Neural progenitor cell (in vitro differentiated cells): ENCODE data around the gene GLS. TPM values are rescaled to one million over a fixed set of nuclear protein-coding genes. Genes with fewer than 3 reads are reported as not detected.

Experiments
- DNase-seq: peaks from one replicate; pipeline ENCODE4 v3.0.0-alpha.2; 2016; ENCODE audit warnings: low spot score
- H2AFZ ChIP-seq: fragments of 200-600 bp; sonication (generic); replicated peaks from 2 replicates; pipeline ENCODE4 v1.6.1; 2016; ENCODE audit warnings: antibody characterized with exemption
- H3F3A ChIP-seq: fragments of 200-600 bp; sonication (generic); 2 replicates; pipeline ENCODE4 v1.6.1; 2016; ENCODE audit warnings: antibody characterized with exemption, low read depth
- H3K27ac ChIP-seq: fragments of 200-600 bp; sonication (generic); 2 replicates; pipeline ENCODE4 v1.5.1; 2016; ENCODE audit warnings: mild to moderate bottlenecking
- H3K27me3 ChIP-seq: fragments of 200-600 bp; sonication (generic); 2 replicates; pipeline ENCODE4 v1.6.1; 2016; ENCODE audit warnings: mild to moderate bottlenecking, moderate library complexity
- H3K36me3 ChIP-seq: fragments of 200-600 bp; sonication (generic); 2 replicates; pipeline ENCODE4 v1.5.1; 2016
- H3K4me1 ChIP-seq: fragments of 200-600 bp; sonication (generic); 2 replicates; pipeline ENCODE4 v1.6.1; 2016; ENCODE audit warnings: mixed run types
- H3K4me2 ChIP-seq: fragments of 200-600 bp; sonication (generic); 2 replicates; pipeline ENCODE4 v1.6.1; 2016
- H3K4me3 ChIP-seq: fragments of 200-600 bp; sonication (generic); 2 replicates; pipeline ENCODE4 v1.5.1; 2016
- H3K79me2 ChIP-seq: fragments of 200-600 bp; sonication (generic); 2 replicates; pipeline ENCODE4 v1.6.1; 2016; ENCODE audit warnings: low read depth
- H3K9ac ChIP-seq: fragments of 200-600 bp; sonication (generic); 2 replicates; pipeline ENCODE4 v1.6.1; 2016
- H3K9me3 ChIP-seq: fragments of 200-600 bp; sonication (generic); 2 replicates; pipeline ENCODE4 v1.5.1; 2016; ENCODE audit warnings: low read depth
- H4K20me1 ChIP-seq: fragments of 200-600 bp; sonication (generic); 2 replicates; pipeline ENCODE4 v1.6.1; 2016; ENCODE audit warnings: low read depth
- H3K27ac Mint-ChIP-seq: 3 replicates; pipeline ENCODE4 v1.8.0; 2021; ENCODE audit warnings: mixed read lengths
- H3K27me3 Mint-ChIP-seq: 2 replicates; pipeline ENCODE4 v1.8.0; 2022; ENCODE audit warnings: low read depth, mild to moderate bottlenecking, inconsistent platforms, moderate library complexity, mixed read lengths; ENCODE audit not compliant: insufficient read depth
- H3K36me3 Mint-ChIP-seq: 3 replicates; pipeline ENCODE4 v1.8.0; 2021; ENCODE audit warnings: mixed read lengths
- H3K4me1 Mint-ChIP-seq: 3 replicates; pipeline ENCODE4 v1.8.0; 2021; ENCODE audit warnings: mixed read lengths
- H3K4me3 Mint-ChIP-seq: 3 replicates; pipeline ENCODE4 v1.8.0; 2021; ENCODE audit warnings: mild to moderate bottlenecking, moderate library complexity, mixed read lengths
- H3K9me3 Mint-ChIP-seq: 3 replicates; pipeline ENCODE4 v1.8.0; 2020; ENCODE audit warnings: mixed read lengths
- EZH2 ChIP-seq: fragments of 200-600 bp; sonication (generic); IDR thresholded peaks from 2 replicates; pipeline ENCODE4 v1.6.1; 2017; ENCODE audit warnings: antibody characterized with exemption, mild to moderate bottlenecking, moderate library complexity
- EZH2phosphoT487 ChIP-seq: fragments of 200-600 bp; sonication (generic); IDR thresholded peaks from 2 replicates; pipeline ENCODE4 v1.6.1; 2017; ENCODE audit warnings: antibody characterized with exemption
- total RNA-seq: library from RNA; depleted of rRNA; stranded (reverse); fragments of >200 nt; gene quantifications from 2 replicates; pipeline ENCODE4 v1.2.3, GENCODE V29; 2015; ENCODE audit warnings: low replicate concordance
- TF ChIP-seq, protein P1 (sequence below): fragments of 200-600 bp; sonication (generic); IDR thresholded peaks from 2 replicates; pipeline ENCODE4 v1.5.1; 2017; ENCODE audit warnings: antibody characterized with exemption, mild to moderate bottlenecking

GLS gene
- total RNA-seq, 1 donor from 2014 or later, result 54.0 TPM

DNA sequence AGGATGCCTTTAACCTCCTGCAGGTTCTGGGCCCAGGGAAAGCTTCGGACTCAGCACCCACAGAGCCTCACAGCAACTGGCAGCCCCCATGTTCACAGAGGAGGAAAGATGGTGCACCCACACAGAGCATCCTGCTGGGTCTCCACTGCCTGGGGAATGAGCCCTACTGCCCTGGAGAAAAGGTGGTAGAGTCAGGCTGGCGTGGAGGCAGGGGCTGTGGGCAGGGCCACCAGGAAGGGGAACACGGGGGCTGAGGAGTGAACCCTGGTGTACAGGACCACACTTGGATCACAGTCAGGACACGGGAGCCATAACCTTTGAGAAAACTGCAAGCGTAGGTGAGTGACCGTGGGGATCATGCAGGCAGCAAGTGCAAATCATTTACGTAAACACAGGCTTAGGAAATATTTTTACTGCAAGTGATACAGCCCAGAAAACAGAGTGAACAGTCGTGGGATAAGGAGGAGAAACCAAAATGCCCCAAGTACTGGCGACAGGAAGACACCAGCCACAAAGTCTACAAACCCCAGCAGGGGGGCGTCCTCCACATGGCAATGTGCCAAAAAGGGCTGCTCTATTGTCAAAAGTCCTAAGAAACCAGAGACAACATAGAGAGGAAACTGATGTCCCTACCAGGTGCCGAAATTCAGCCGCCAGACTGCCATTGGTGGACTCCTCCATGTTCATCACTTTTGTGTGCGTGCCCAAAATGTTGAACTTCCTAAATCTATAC lies 105.8 kb downstream of the GLS start:
- H3K27ac ChIP-seq, result no peak overlapping the region
- H3K4me1 Mint-ChIP-seq, result peaks cover 2% of the 10 kb centered on the region
- H3K27me3 ChIP-seq, result no peaks in the 10 kb centered on the region
- H3K27me3 Mint-ChIP-seq, result peaks cover 2% of the 10 kb centered on the region
- H3K4me3 Mint-ChIP-seq, result no peak overlapping the region
- no peak for DNase-seq
- H3K4me3 ChIP-seq, result no peak overlapping the region
- H2AFZ ChIP-seq, result no peak overlapping the region
- H3K4me2 ChIP-seq, result no peak overlapping the region
- H3K79me2 ChIP-seq, result no peaks in the 10 kb centered on the region
- no peak overlapping the region for H3K27ac Mint-ChIP-seq
- peaks cover 12% of the 10 kb centered on the region for H3K36me3 ChIP-seq
- peaks cover 5% of the 10 kb centered on the region for H3F3A ChIP-seq
- TF ChIP-seq, protein P1, sequence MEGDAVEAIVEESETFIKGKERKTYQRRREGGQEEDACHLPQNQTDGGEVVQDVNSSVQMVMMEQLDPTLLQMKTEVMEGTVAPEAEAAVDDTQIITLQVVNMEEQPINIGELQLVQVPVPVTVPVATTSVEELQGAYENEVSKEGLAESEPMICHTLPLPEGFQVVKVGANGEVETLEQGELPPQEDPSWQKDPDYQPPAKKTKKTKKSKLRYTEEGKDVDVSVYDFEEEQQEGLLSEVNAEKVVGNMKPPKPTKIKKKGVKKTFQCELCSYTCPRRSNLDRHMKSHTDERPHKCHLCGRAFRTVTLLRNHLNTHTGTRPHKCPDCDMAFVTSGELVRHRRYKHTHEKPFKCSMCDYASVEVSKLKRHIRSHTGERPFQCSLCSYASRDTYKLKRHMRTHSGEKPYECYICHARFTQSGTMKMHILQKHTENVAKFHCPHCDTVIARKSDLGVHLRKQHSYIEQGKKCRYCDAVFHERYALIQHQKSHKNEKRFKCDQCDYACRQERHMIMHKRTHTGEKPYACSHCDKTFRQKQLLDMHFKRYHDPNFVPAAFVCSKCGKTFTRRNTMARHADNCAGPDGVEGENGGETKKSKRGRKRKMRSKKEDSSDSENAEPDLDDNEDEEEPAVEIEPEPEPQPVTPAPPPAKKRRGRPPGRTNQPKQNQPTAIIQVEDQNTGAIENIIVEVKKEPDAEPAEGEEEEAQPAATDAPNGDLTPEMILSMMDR, result no peak
- TF ChIP-seq EZH2phosphoT487 (no peak), EZH2 (no peak)
- H3K9me3 Mint-ChIP-seq, result no peaks in the 10 kb centered on the region
- H3K9ac ChIP-seq, result no peak overlapping the region
- H3K4me1 ChIP-seq, result peaks cover 5% of the 10 kb centered on the region
- H3K36me3 Mint-ChIP-seq, result peaks cover 41% of the 10 kb centered on the region
- no peaks in the 10 kb centered on the region for H3K9me3 ChIP-seq
- H4K20me1 ChIP-seq, result peaks cover 2% of the 10 kb centered on the region

DNA sequence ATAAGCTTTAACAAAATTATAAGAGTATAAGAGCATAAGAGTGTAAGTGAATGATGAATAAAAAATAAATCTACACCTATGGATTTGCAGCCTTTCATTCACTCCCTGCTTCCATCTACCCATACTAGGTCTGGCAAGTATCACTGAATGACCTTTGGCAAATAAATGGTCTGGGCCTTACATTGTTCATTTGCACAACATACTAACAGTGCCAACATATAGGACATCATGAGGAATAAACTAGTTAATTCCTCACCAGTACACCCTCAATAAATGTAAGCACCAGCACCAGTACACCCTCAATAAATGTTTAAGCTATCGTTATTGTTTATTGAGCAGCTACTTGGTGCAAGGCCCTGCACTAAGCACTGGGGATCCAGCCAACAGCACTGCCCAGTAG lies 106.5 kb downstream of the GLS start:
- Mint-ChIP-seq H3K9me3 (no peaks in the 10 kb centered on the region), H3K36me3 (peaks cover 42% of the 10 kb centered on the region), H3K4me1 (no peaks in the 10 kb centered on the region), H3K27ac (no peak overlapping the region), H3K27me3 (peaks cover 2% of the 10 kb centered on the region), H3K4me3 (no peak overlapping the region)
- no peaks in the 10 kb centered on the region for H3F3A ChIP-seq
- H3K9me3 ChIP-seq, result no peaks in the 10 kb centered on the region
- TF ChIP-seq EZH2phosphoT487 (no peak), EZH2 (no peak)
- TF ChIP-seq, protein P1, result no peak
- H3K79me2 ChIP-seq, result no peaks in the 10 kb centered on the region
- no peaks in the 10 kb centered on the region for H3K4me1 ChIP-seq
- H4K20me1 ChIP-seq, result no peaks in the 10 kb centered on the region
- H3K27ac ChIP-seq, result no peak overlapping the region
- no peak overlapping the region for H3K4me3 ChIP-seq
- H3K27me3 ChIP-seq, result no peaks in the 10 kb centered on the region
- DNase-seq, result no peak
- no peak overlapping the region for H2AFZ ChIP-seq
- H3K9ac ChIP-seq, result no peak overlapping the region
- peaks cover 12% of the 10 kb centered on the region for H3K36me3 ChIP-seq
- no peak overlapping the region for H3K4me2 ChIP-seq

DNA sequence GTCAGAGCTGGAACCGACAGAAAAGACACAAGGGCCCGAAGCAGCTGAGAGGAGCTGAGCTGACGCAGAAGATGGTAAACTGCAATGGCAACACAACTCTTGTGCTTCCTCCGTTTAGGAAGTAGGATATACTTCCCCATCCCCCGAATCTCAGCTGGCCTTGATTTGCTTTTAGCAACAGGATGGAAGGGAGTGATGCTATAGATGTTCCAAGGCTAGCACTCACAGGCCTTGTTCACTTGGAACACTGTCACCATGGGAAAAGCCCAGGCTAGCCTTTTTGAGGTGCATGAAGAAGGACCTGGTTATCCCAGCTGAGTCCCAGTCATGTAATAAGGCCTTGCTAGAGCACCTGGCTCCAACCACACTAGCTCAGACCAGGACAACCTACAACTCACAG lies 107.3 kb downstream of the GLS start:
- no peak for DNase-seq
- Histone ChIP-seq H3K4me2 (no peak overlapping the region), H3K4me3 (no peak overlapping the region), H3K9me3 (no peaks in the 10 kb centered on the region), H4K20me1 (no peaks in the 10 kb centered on the region), H3K79me2 (no peaks in the 10 kb centered on the region), H3F3A (no peaks in the 10 kb centered on the region), H3K9ac (no peak overlapping the region), H3K27ac (no peak overlapping the region), H2AFZ (no peak overlapping the region), H3K4me1 (no peaks in the 10 kb centered on the region), H3K27me3 (no peaks in the 10 kb centered on the region), H3K36me3 (peaks cover 12% of the 10 kb centered on the region)
- peaks cover 34% of the 10 kb centered on the region for H3K36me3 Mint-ChIP-seq
- H3K9me3 Mint-ChIP-seq, result no peaks in the 10 kb centered on the region
- TF ChIP-seq EZH2, result no peak
- TF ChIP-seq, protein P1, result no peak
- TF ChIP-seq EZH2phosphoT487, result no peak
- no peaks in the 10 kb centered on the region for H3K27me3 Mint-ChIP-seq
- no peaks in the 10 kb centered on the region for H3K4me1 Mint-ChIP-seq
- H3K4me3 Mint-ChIP-seq, result no peak overlapping the region
- peak overlapping the region; percentile 60 for H3K27ac Mint-ChIP-seq
